GM03348 (cell line): ENCODE data around the gene ZNF853.
"Not testable (repeated sequence)": the region's sequence is repeated elsewhere in the genome, so short reads cannot be mapped to it uniquely, and the experiment has no call there.

Source experiments
- DNase-seq: peaks from one replicate; pipeline ENCODE4 v3.0.0; 2012; ENCODE audit warnings: low spot score

Gene ZNF853

GRCh38 chr7:6614953-6615722 is at the start of gene ZNF853:
Gene ZNF853 (plus strand): TSS chr7:6615610. CDS start chr7:6616175, 565 bp downstream.
- no peak for DNase-seq

- DNase-seq = no peak
Observed at GRCh38 chr7:6565655-6566054, 49.8 kb upstream of the ZNF853 start.

- no peak for DNase-seq
Observed at GRCh38 chr7:6567886-6568285, 47.5 kb upstream of the ZNF853 start.

- DNase-seq = no peak
Observed at GRCh38 chr7:6571160-6571779, 44.1 kb upstream of the ZNF853 start.

GRCh38 chr7:6575281-6576023 is 40.0 kb upstream of the ZNF853 start:
- DNase-seq = no peak

- DNase-seq = no peak
Observed at GRCh38 chr7:6576024-6576866, 39.2 kb upstream of the ZNF853 start.

- not testable (repeated sequence) for DNase-seq
Observed at GRCh38 chr7:6576867-6577368, 38.5 kb upstream of the ZNF853 start.

- DNase-seq = peak; percentile 98
Observed at GRCh38 chr7:6577369-6578113, 37.9 kb upstream of the ZNF853 start, which contains the start of gene ZDHHC4. Gene ZDHHC4 (plus strand): TSS chr7:6577454. CDS start chr7:6580562, 3,108 bp downstream.

- no peak for DNase-seq
Observed at GRCh38 chr7:6578114-6579084, 37.0 kb upstream of the ZNF853 start.

- DNase-seq = no peak
Observed at GRCh38 chr7:6579446-6579845, 36.0 kb upstream of the ZNF853 start.

GRCh38 chr7:6585746-6586432 is 29.5 kb upstream of the ZNF853 start:
- not testable (repeated sequence) for DNase-seq

- DNase-seq = no peak
Observed at GRCh38 chr7:6588566-6588965, 26.8 kb upstream of the ZNF853 start.

GRCh38 chr7:6589151-6589828 is 26.1 kb upstream of the ZNF853 start:
- DNase-seq = no peak

GRCh38 chr7:6589829-6590644 is 25.4 kb upstream of the ZNF853 start, which contains the start of gene INTS15:
Gene INTS15 (plus strand): TSS chr7:6590021. CDS start chr7:6590284, 263 bp downstream.
- DNase-seq = peak; percentile 97

- no peak for DNase-seq
Observed at GRCh38 chr7:6590645-6591110, 24.7 kb upstream of the ZNF853 start.

- no peak for DNase-seq
Observed at GRCh38 chr7:6600093-6600492, 15.3 kb upstream of the ZNF853 start.

GRCh38 chr7:6604458-6604857 is 11.0 kb upstream of the ZNF853 start:
- no peak for DNase-seq
